Measurements from ENCODE around the gene MCTP1. TPM values are rescaled to one million over a fixed set of nuclear protein-coding genes. Genes with fewer than 3 reads are reported as not detected.
A peak's percentile ranks its signal among the peaks of the same experiment; 100 is the strongest.

MCTP1 gene
- total and polyA plus RNA-seq, 10 of the 15 experiments (the other 5 are each of a cell fraction or from before 2014, with no cell fraction given), result 12.6 to 45.9 (median 18.8) TPM

- in situ Hi-C loops (cut with MboI) (no loop called here), intact Hi-C loops (cut with micrococcal nuclease; ENCODE audit: unreplicated experiment) (no loop called here)
- BruUV-seq (replicated peaks), result no TSS peak
- H3K9me3 ChIP-seq (replicated peaks; ENCODE audit: control insufficient read depth, insufficient read depth, low read length), result no peaks in the 10 kb centered on the region
- RAD21 ChIA-PET (ENCODE audit: unreplicated experiment), result no interaction called here
- no peak for ATAC-seq
- H3K4me2 ChIP-seq (ENCODE audit: control insufficient read depth, insufficient read depth), result no peak overlapping the region
- H3K9ac ChIP-seq (ENCODE audit: control insufficient read depth, insufficient read depth, low read length), result no peak overlapping the region
- POLR2A ChIA-PET, result no interaction called here
- H3K4me1 ChIP-seq (ENCODE audit: control insufficient read depth, insufficient read depth, low read length), result no peaks in the 10 kb centered on the region
- 76% methylated on average over 4 of the region's 4 CpGs for WGBS (ENCODE audit: insufficient coverage, insufficient replicate concordance, low lambda C conversion rate, missing lambda C conversion rate)
- no peak overlapping the region for H2AFZ ChIP-seq (ENCODE audit: control insufficient read depth, low read depth, low read length)
- SMC1A ChIA-PET (ENCODE audit: uncharacterized antibody, unreplicated experiment), result no interaction called here
- H3K4me3 ChIP-seq, result no peak overlapping the region
- DNase-seq (ENCODE audit: low read depth, low spot score), result no peak
- CTCF ChIA-PET, result no interaction called here
- H4K20me1 ChIP-seq (ENCODE audit: control insufficient read depth, insufficient read depth), result no peaks in the 10 kb centered on the region
- H3K27me3 ChIP-seq (replicated peaks in 1 of 2; ENCODE audit: control insufficient read depth in 2 of 2, insufficient read depth in 2 of 2, low read length in 1 of 2), result no peaks in the 10 kb centered on the region
- no peak overlapping the region for H3K27ac ChIP-seq (ENCODE audit: control insufficient read depth, insufficient read depth)
- H3K36me3 ChIP-seq (ENCODE audit: control insufficient read depth in 2 of 2, insufficient read depth in 2 of 2, low read length in 1 of 2), result no peaks in the 10 kb centered on the region
- no peaks in the 10 kb centered on the region for H3K79me2 ChIP-seq (ENCODE audit: control insufficient read depth, insufficient read depth, low read length)
- peak; percentile 62 for FAIRE-seq
- TF ChIP-seq RBBP5 (conservative IDR thresholded peaks at IDR 0.05), result no peak
- TF ChIP-seq SUPT20H (IDR thresholded peaks at IDR 0.05; ENCODE audit: borderline replicate concordance, control insufficient read depth, low read depth, low read length), result no peak
- no peak for TF ChIP-seq JUNB (IDR thresholded peaks at IDR 0.05)
- TF ChIP-seq RELA (IDR thresholded peaks at IDR 0.05; ENCODE audit: borderline replicate concordance, partially characterized antibody), result no peak
- TF ChIP-seq, protein P1, sequence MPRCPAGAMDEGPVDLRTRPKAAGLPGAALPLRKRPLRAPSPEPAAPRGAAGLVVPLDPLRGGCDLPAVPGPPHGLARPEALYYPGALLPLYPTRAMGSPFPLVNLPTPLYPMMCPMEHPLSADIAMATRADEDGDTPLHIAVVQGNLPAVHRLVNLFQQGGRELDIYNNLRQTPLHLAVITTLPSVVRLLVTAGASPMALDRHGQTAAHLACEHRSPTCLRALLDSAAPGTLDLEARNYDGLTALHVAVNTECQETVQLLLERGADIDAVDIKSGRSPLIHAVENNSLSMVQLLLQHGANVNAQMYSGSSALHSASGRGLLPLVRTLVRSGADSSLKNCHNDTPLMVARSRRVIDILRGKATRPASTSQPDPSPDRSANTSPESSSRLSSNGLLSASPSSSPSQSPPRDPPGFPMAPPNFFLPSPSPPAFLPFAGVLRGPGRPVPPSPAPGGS (IDR thresholded peaks at IDR 0.05; ENCODE audit: borderline replicate concordance, insufficient read depth, low read depth, low read length, poor library complexity, severe bottlenecking), result no peak
- TF ChIP-seq STAT1 (conservative IDR thresholded peaks at IDR 0.05), result no peak
- TF ChIP-seq KLF5 (IDR thresholded peaks at IDR 0.05; ENCODE audit: partially characterized antibody), result no peak
- no peak for TF ChIP-seq EZH2 (IDR thresholded peaks at IDR 0.05; ENCODE audit: borderline replicate concordance, control insufficient read depth, low read depth, low read length)
- TF ChIP-seq, protein P2, sequence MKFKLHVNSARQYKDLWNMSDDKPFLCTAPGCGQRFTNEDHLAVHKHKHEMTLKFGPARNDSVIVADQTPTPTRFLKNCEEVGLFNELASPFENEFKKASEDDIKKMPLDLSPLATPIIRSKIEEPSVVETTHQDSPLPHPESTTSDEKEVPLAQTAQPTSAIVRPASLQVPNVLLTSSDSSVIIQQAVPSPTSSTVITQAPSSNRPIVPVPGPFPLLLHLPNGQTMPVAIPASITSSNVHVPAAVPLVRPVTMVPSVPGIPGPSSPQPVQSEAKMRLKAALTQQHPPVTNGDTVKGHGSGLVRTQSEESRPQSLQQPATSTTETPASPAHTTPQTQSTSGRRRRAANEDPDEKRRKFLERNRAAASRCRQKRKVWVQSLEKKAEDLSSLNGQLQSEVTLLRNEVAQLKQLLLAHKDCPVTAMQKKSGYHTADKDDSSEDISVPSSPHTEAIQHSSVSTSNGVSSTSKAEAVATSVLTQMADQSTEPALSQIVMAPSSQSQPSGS (IDR thresholded peaks at IDR 0.05; ENCODE audit: low read length), result no peak
- TF ChIP-seq MXI1 (IDR thresholded peaks at IDR 0.05; ENCODE audit: low read depth, low read length), result no peak
- TF ChIP-seq, protein P3, sequence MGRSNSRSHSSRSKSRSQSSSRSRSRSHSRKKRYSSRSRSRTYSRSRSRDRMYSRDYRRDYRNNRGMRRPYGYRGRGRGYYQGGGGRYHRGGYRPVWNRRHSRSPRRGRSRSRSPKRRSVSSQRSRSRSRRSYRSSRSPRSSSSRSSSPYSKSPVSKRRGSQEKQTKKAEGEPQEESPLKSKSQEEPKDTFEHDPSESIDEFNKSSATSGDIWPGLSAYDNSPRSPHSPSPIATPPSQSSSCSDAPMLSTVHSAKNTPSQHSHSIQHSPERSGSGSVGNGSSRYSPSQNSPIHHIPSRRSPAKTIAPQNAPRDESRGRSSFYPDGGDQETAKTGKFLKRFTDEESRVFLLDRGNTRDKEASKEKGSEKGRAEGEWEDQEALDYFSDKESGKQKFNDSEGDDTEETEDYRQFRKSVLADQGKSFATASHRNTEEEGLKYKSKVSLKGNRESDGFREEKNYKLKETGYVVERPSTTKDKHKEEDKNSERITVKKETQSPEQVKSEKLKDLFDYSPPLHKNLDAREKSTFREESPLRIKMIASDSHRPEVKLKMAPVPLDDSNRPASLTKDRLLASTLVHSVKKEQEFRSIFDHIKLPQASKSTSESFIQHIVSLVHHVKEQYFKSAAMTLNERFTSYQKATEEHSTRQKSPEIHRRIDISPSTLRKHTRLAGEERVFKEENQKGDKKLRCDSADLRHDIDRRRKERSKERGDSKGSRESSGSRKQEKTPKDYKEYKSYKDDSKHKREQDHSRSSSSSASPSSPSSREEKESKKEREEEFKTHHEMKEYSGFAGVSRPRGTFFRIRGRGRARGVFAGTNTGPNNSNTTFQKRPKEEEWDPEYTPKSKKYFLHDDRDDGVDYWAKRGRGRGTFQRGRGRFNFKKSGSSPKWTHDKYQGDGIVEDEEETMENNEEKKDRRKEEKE (IDR thresholded peaks at IDR 0.05), result no peak
- TF ChIP-seq IRF4 (IDR thresholded peaks at IDR 0.05; ENCODE audit: low read depth, low read length), result no peak
- TF ChIP-seq, protein P4, sequence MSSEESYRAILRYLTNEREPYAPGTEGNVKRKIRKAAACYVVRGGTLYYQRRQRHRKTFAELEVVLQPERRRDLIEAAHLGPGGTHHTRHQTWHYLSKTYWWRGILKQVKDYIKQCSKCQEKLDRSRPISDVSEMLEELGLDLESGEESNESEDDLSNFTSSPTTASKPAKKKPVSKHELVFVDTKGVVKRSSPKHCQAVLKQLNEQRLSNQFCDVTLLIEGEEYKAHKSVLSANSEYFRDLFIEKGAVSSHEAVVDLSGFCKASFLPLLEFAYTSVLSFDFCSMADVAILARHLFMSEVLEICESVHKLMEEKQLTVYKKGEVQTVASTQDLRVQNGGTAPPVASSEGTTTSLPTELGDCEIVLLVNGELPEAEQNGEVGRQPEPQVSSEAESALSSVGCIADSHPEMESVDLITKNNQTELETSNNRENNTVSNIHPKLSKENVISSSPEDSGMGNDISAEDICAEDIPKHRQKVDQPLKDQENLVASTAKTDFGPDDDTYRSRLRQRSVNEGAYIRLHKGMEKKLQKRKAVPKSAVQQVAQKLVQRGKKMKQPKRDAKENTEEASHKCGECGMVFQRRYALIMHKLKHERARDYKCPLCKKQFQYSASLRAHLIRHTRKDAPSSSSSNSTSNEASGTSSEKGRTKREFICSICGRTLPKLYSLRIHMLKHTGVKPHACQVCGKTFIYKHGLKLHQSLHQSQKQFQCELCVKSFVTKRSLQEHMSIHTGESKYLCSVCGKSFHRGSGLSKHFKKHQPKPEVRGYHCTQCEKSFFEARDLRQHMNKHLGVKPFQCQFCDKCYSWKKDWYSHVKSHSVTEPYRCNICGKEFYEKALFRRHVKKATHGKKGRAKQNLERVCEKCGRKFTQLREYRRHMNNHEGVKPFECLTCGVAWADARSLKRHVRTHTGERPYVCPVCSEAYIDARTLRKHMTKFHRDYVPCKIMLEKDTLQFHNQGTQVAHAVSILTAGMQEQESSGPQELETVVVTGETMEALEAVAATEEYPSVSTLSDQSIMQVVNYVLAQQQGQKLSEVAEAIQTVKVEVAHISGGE (CRISPR knock-in tag; IDR thresholded peaks at IDR 0.05), result no peak
- TF ChIP-seq TARDBP (IDR thresholded peaks at IDR 0.05; ENCODE audit: borderline replicate concordance), result no peak
Observed at GRCh38 chr5:94890907-94891306, 394.0 kb downstream of the MCTP1 start.

Data from GM12878 (cell line).